SK-N-SH (cell line): ENCODE data around the gene ROMO1. TPM values are rescaled to one million over a fixed set of nuclear protein-coding genes. Genes with fewer than 3 reads are reported as not detected.

Source experiments
- CTCF ChIA-PET: fragments of 300-600, 350-600 bp; formaldehyde crosslinking; extraction: SDS; loops from one replicate; lab custom pipeline; 2021; lab: Yijun Ruan, JAX
- POLR2A ChIA-PET: fragments of 350-600 bp; sonication (Branson Sonifier 250); formaldehyde crosslinking; extraction: SDS; loops from one replicate; lab custom pipeline; 2020; ENCODE audit warnings: antibody characterized with exemption, inconsistent platforms; lab: Yijun Ruan, JAX
- DNase-seq: peaks from one replicate; pipeline ENCODE4 v3.0.0; 2012
- H2AFZ ChIP-seq: fragments of 200-600 bp; sonication (generic); 2 replicates; pipeline ENCODE4 v1.8.1; 2016; ENCODE audit warnings: antibody characterized with exemption, mild to moderate bottlenecking, low read depth
- H3F3A ChIP-seq: fragments of 200-600 bp; sonication (generic); replicated peaks from 2 replicates; pipeline ENCODE3; 2016; ENCODE audit warnings: antibody characterized with exemption, mild to moderate bottlenecking; ENCODE audit not compliant: insufficient read depth
- H3K27ac ChIP-seq, 2 experiments: fragments of 200-500 bp in 1 of 2; fragments of 200-600 bp in 1 of 2; sonication (Bioruptor generic) in 1 of 2; sonication (generic), shearing (Covaris generic) in 1 of 2; 2 replicates each; pipeline versions ENCODE4 v1.5.1 to v1.6.1; 2014 to 2016; ENCODE audit warnings: low read depth in 2 of 2, inconsistent platforms in 1 of 2, low read length in 1 of 2, mild to moderate bottlenecking in 1 of 2, mixed read lengths in 1 of 2
- H3K27me3 ChIP-seq: fragments of 200-600 bp; sonication (generic), shearing (Covaris generic); 2 replicates; pipeline ENCODE4 v1.6.1; 2016; ENCODE audit warnings: mixed run types; ENCODE audit not compliant: insufficient read depth
- H3K36me3 ChIP-seq, 2 experiments: fragments of 200-500 bp in 1 of 2; fragments of 200-600 bp in 1 of 2; sonication (Bioruptor generic) in 1 of 2; sonication (generic) in 1 of 2; replicated peaks in 1 of 2; 2 replicates each; pipeline versions ENCODE3 to v1.5.1; 2014 to 2016; ENCODE audit warnings: low read length in 1 of 2, mild to moderate bottlenecking in 1 of 2; ENCODE audit not compliant: insufficient read depth in 2 of 2, control insufficient read depth in 1 of 2
- H3K4me1 ChIP-seq, 2 experiments: fragments of 200-500 bp in 1 of 2; fragments of 200-600 bp in 1 of 2; sonication (Bioruptor generic) in 1 of 2; sonication (generic), shearing (Covaris generic) in 1 of 2; 2 replicates each; pipeline versions ENCODE4 v1.5.1 to v1.6.1; 2014 to 2016; ENCODE audit warnings: low read depth in 1 of 2, low read length in 1 of 2, mixed run types in 1 of 2; ENCODE audit not compliant: insufficient read depth in 2 of 2, control insufficient read depth in 1 of 2
- H3K4me2 ChIP-seq: fragments of 200-600 bp; sonication (generic), shearing (Covaris generic); 2 replicates; pipeline ENCODE4 v1.6.1; 2017; ENCODE audit warnings: mixed run types
- H3K4me3 ChIP-seq, 2 experiments: fragments of 200-500 bp in 1 of 2; fragments of 200-600 bp in 1 of 2; sonication (Bioruptor generic) in 1 of 2; sonication (generic), shearing (Covaris generic) in 1 of 2; 2 replicates each; pipeline versions ENCODE4 v1.5.1 to v1.8.1; 2014 to 2016; ENCODE audit warnings: low read depth in 2 of 2, inconsistent platforms in 1 of 2, low read length in 1 of 2, mild to moderate bottlenecking in 1 of 2, mixed read lengths in 1 of 2, moderate library complexity in 1 of 2
- H3K79me2 ChIP-seq: fragments of 200-600 bp; sonication (generic); 2 replicates; pipeline ENCODE4 v1.8.1; 2017; ENCODE audit warnings: mild to moderate bottlenecking; ENCODE audit not compliant: insufficient read depth
- H3K9ac ChIP-seq: fragments of 200-600 bp; sonication (generic); 2 replicates; pipeline ENCODE4 v1.6.1; 2017; ENCODE audit warnings: mixed run types
- H3K9me2 ChIP-seq: fragments of 200-600 bp; sonication (generic); 2 replicates; pipeline ENCODE4 v1.6.1; 2017; ENCODE audit warnings: mixed run types
- H3K9me3 ChIP-seq: fragments of 200-600 bp; sonication (generic); 2 replicates; pipeline ENCODE4 v1.6.1; 2017; ENCODE audit warnings: mixed run types, mild to moderate bottlenecking, moderate library complexity
- H4K20me1 ChIP-seq: fragments of 200-600 bp; sonication (generic); 2 replicates; pipeline ENCODE4 v1.6.1; 2017; ENCODE audit warnings: mild to moderate bottlenecking, mixed run types; ENCODE audit not compliant: insufficient read depth
- ELF1 ChIP-seq: IDR thresholded peaks from 2 replicates; pipeline ENCODE4 v1.4.0; 2012
- FOSL2 ChIP-seq: IDR thresholded peaks from 2 replicates; pipeline ENCODE4 v1.4.0; 2012; ENCODE audit warnings: low read depth, mild to moderate bottlenecking, moderate library complexity, borderline replicate concordance
- FOXJ3 ChIP-seq: sonication (generic); formaldehyde crosslinking; IDR thresholded peaks from 2 replicates; pipeline ENCODE4 v1.5.1; 2020; ENCODE audit warnings: mild to moderate bottlenecking, missing genetic modification reagents
- MEF2A ChIP-seq: IDR thresholded peaks from 2 replicates; pipeline ENCODE4 v1.4.0; 2012; ENCODE audit warnings: low read depth, borderline replicate concordance
- MXI1 ChIP-seq: IDR thresholded peaks from 2 replicates; pipeline ENCODE4 v1.6.1; 2012; ENCODE audit warnings: mild to moderate bottlenecking, low read depth, low read length, improper control_type of control experiment
- NFIC ChIP-seq: IDR thresholded peaks from 2 replicates; pipeline ENCODE4 v1.4.0; 2012; ENCODE audit warnings: borderline replicate concordance
- POLR2AphosphoS5 ChIP-seq: IDR thresholded peaks from 2 replicates; pipeline ENCODE4 v1.6.1; 2012; ENCODE audit warnings: low read depth, low read length
- RAD21 ChIP-seq: IDR thresholded peaks from 2 replicates; pipeline ENCODE4 v1.6.1; 2012; ENCODE audit warnings: mild to moderate bottlenecking, low read length
- RCOR1 ChIP-seq: fragments of 150-350 bp; IDR thresholded peaks from 2 replicates; pipeline ENCODE4 v1.6.1; 2017; ENCODE audit warnings: antibody characterized with exemption, low read length
- REST ChIP-seq: IDR thresholded peaks from 2 replicates; pipeline ENCODE4 v1.6.1; 2012; ENCODE audit warnings: mild to moderate bottlenecking, low read depth, low read length, moderate library complexity
- RXRA ChIP-seq: IDR thresholded peaks from 2 replicates; pipeline ENCODE4 v1.4.0; 2012; ENCODE audit warnings: low read depth, mild to moderate bottlenecking, borderline replicate concordance
- TCF12 ChIP-seq: IDR thresholded peaks from 2 replicates; pipeline ENCODE4 v1.4.0; 2012
- YY1 ChIP-seq: IDR thresholded peaks from 2 replicates; pipeline ENCODE4 v1.4.0; 2012; ENCODE audit warnings: low read depth, mild to moderate bottlenecking
- ZBTB33 ChIP-seq: IDR thresholded peaks from 2 replicates; pipeline ENCODE4 v1.4.0; 2012; ENCODE audit warnings: low read depth, borderline replicate concordance
- WGBS: methylation state at CpG from one replicate; pipeline ENCODE4 v1.1.6; 2017; ENCODE audit warnings: low lambda C conversion rate; 5-methylcytosine and 5-hydroxymethylcytosine counted together
- polyA plus RNA-seq, 3 experiments: library from polyadenylated mRNA; depleted of rRNA; stranded (reverse); fragments of >200 nt; gene quantifications; 2 replicates each; pipeline ENCODE4 v1.2.3, GENCODE V29; 2012

The ROMO1 gene
- polyA plus RNA-seq, 1 of the 3 experiments (the other 2 are of a cell fraction): 1,273 TPM

GRCh38 chr20:35719717-35720116, 20.5 kb downstream of the ROMO1 start (continued):
- no peak for TF ChIP-seq YY1

- 0 out of 2 replicates have a peak, but pooled peaks have one; percentile 8 for TF ChIP-seq POLR2AphosphoS5
- no peak for TF ChIP-seq RCOR1
- no peak for TF ChIP-seq FOXJ3 (CRISPR knock-in tag)
- Histone ChIP-seq H3K27me3 (no peaks in the 10 kb centered on the region), H3K4me3 (no peak overlapping the region), H3K9ac (no peak overlapping the region), H3K79me2 (peaks cover 99% of the 10 kb centered on the region), H3K36me3 (peaks cover 83 to 92% of the 10 kb centered on the region in 2 experiments), H3K27ac (no peak overlapping the region), H3K9me3 (no peaks in the 10 kb centered on the region), H3F3A (peaks cover 58% of the 10 kb centered on the region), H3K4me1 (no peaks in the 10 kb centered on the region), H4K20me1 (peaks cover 95% of the 10 kb centered on the region), H2AFZ (no peak overlapping the region), H3K9me2 (no peaks in the 10 kb centered on the region), H3K4me2 (no peak overlapping the region)
- 98% methylated on average over 13 of the region's 13 CpGs for WGBS
- DNase-seq: no peak
- ChIA-PET CTCF (interaction anchor here (1.2 to 3.3 kb wide), 2 partner anchors 14 to 227 kb away, joined by 4 to 12 read pairs; no protein-coding TSS in a partner anchor), POLR2A (interaction anchor here (0.6 to 1.8 kb wide), 2 partner anchors 9 to 22 kb away, joined by 3 to 9 read pairs; partner anchors contain the start of gene RBM39)
Measured at GRCh38 chr20:35720165-35721123, 21.2 kb downstream of the ROMO1 start.

GRCh38 chr20:35721219-35721618, 22.0 kb downstream of the ROMO1 start:
- Histone ChIP-seq H2AFZ (no peak overlapping the region), H3K27me3 (no peaks in the 10 kb centered on the region), H3K9me2 (no peaks in the 10 kb centered on the region), H3K4me3 (no peak overlapping the region), H4K20me1 (peaks cover 97% of the 10 kb centered on the region), H3F3A (peaks cover 59% of the 10 kb centered on the region), H3K4me2 (no peak overlapping the region), H3K27ac (no peak overlapping the region), H3K36me3 (peaks cover 82 to 92% of the 10 kb centered on the region in 2 experiments), H3K9ac (no peak overlapping the region), H3K79me2 (peaks cover 99% of the 10 kb centered on the region), H3K9me3 (no peaks in the 10 kb centered on the region), H3K4me1 (no peaks in the 10 kb centered on the region)
- no peak for TF ChIP-seq ELF1
- ChIA-PET CTCF (no interaction called here), POLR2A (no interaction called here)
- no peak for DNase-seq
- WGBS: 95% methylated on average over 3 of the region's 3 CpGs

- Histone ChIP-seq H3K79me2 (peaks cover 99% of the 10 kb centered on the region), H3K27me3 (no peaks in the 10 kb centered on the region), H3F3A (peaks cover 60% of the 10 kb centered on the region), H3K9me2 (no peaks in the 10 kb centered on the region), H3K27ac (no peak overlapping the region), H3K4me3 (no peak overlapping the region), H3K4me1 (no peaks in the 10 kb centered on the region), H2AFZ (no peak overlapping the region), H4K20me1 (peaks cover 98% of the 10 kb centered on the region), H3K4me2 (no peak overlapping the region), H3K9ac (no peak overlapping the region), H3K9me3 (no peaks in the 10 kb centered on the region), H3K36me3 (peaks cover 82 to 92% of the 10 kb centered on the region in 2 experiments)
- no peak for DNase-seq
- ChIA-PET CTCF (no interaction called here), POLR2A (interaction anchor here (0.7 kb wide), 1 partner anchor 21 kb away, joined by 3 read pairs; no protein-coding TSS in a partner anchor)
- WGBS: 88% methylated on average over 3 of the region's 3 CpGs
- TF ChIP-seq TCF12: no peak
- TF ChIP-seq MXI1: no peak
- no peak for TF ChIP-seq NFIC
- no peak for TF ChIP-seq MEF2A
- no peak for TF ChIP-seq REST
- no peak for TF ChIP-seq ZBTB33
- TF ChIP-seq RAD21: no peak
- TF ChIP-seq FOSL2: no peak
- TF ChIP-seq RXRA: no peak
Measured at GRCh38 chr20:35721621-35722020, 22.4 kb downstream of the ROMO1 start.
